Osteocyte (in vitro differentiated cells): Measurements from ENCODE around the gene MOB3A. TPM values are rescaled to one million over a fixed set of nuclear protein-coding genes. Genes with fewer than 3 reads are reported as not detected.

Source experiments
- DNase-seq: peaks from one replicate; pipeline ENCODE4 v3.0.0; 2021; ENCODE audit warnings: mixed read lengths; ENCODE audit not compliant: unreplicated experiment; ENCODE audit errors: extremely low spot score
- H3K27ac Mint-ChIP-seq: one replicate; pipeline ENCODE4 v1.8.0; 2021; ENCODE audit warnings: mild to moderate bottlenecking, mixed read lengths; ENCODE audit not compliant: unreplicated experiment
- H3K27me3 Mint-ChIP-seq: one replicate; pipeline ENCODE4 v1.8.0; 2021; ENCODE audit warnings: mixed read lengths; ENCODE audit not compliant: unreplicated experiment
- H3K36me3 Mint-ChIP-seq: one replicate; pipeline ENCODE4 v1.8.0; 2021; ENCODE audit warnings: mixed read lengths; ENCODE audit not compliant: unreplicated experiment
- H3K4me1 Mint-ChIP-seq: one replicate; pipeline ENCODE4 v1.8.0; 2021; ENCODE audit warnings: mixed read lengths; ENCODE audit not compliant: unreplicated experiment
- H3K4me3 Mint-ChIP-seq: one replicate; pipeline ENCODE4 v1.8.0; 2021; ENCODE audit warnings: mild to moderate bottlenecking, moderate library complexity, mixed read lengths; ENCODE audit not compliant: unreplicated experiment
- H3K9me3 Mint-ChIP-seq: one replicate; pipeline ENCODE4 v1.8.0; 2021; ENCODE audit warnings: mixed read lengths; ENCODE audit not compliant: unreplicated experiment
- total RNA-seq: library from RNA; stranded (reverse); gene quantifications from 2 replicates; pipeline ENCODE4 v1.2.1, GENCODE V29; 2021
- TF ChIP-seq, protein P1 (sequence below): fragments of 200-600 bp; sonication (generic); IDR thresholded peaks from 2 replicates; pipeline ENCODE4 v1.5.0; 2021; ENCODE audit warnings: antibody characterized with exemption, mild to moderate bottlenecking, moderate library complexity

The MOB3A gene
- total RNA-seq, 1 donor from 2014 or later: 50.6 TPM

DNA sequence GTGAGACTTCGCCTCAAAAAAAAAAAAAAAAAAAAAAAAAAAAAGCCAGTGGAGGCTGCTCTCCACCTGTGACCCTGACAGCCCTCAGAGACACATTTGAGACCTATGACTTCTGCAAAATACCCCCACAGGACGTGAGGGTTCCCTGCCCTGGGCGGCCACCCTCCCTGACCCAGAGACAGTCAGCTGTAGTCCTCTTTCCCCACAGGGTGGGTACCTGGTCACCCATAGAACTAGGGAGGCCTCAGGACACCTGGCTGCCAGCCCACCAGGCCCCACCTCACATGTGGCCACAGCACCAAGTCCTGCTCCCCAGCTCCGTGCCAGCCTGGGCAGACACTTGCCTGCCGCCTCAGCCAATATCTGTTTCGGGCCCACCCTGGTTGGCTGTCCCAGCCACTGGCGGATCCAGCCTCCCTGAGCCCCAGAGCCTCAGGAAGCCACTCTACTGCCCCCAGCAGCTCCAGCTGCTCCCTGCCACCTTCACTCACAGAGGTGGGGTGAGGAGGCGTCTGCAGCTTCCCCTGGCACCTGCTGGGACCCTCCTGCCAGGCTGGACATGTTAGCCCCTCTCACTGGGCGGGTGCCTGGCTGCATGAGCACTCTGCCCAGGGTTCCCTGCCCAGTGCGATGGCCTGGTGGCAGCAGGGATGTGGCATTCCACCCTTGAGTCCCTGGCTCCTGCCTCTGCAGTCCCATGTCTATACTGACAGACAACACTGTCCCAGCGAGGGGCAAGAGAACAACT, 52.0 kb downstream of the MOB3A start:
- H3K36me3 Mint-ChIP-seq: peaks cover 11% of the 10 kb centered on the region
- no peak overlapping the region for H3K4me3 Mint-ChIP-seq
- H3K27ac Mint-ChIP-seq: no peak overlapping the region
- H3K9me3 Mint-ChIP-seq: no peaks in the 10 kb centered on the region
- peaks cover 26% of the 10 kb centered on the region for H3K4me1 Mint-ChIP-seq
- no peak for DNase-seq
- TF ChIP-seq, protein P1, sequence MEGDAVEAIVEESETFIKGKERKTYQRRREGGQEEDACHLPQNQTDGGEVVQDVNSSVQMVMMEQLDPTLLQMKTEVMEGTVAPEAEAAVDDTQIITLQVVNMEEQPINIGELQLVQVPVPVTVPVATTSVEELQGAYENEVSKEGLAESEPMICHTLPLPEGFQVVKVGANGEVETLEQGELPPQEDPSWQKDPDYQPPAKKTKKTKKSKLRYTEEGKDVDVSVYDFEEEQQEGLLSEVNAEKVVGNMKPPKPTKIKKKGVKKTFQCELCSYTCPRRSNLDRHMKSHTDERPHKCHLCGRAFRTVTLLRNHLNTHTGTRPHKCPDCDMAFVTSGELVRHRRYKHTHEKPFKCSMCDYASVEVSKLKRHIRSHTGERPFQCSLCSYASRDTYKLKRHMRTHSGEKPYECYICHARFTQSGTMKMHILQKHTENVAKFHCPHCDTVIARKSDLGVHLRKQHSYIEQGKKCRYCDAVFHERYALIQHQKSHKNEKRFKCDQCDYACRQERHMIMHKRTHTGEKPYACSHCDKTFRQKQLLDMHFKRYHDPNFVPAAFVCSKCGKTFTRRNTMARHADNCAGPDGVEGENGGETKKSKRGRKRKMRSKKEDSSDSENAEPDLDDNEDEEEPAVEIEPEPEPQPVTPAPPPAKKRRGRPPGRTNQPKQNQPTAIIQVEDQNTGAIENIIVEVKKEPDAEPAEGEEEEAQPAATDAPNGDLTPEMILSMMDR: no peak
- no peaks in the 10 kb centered on the region for H3K27me3 Mint-ChIP-seq

DNA sequence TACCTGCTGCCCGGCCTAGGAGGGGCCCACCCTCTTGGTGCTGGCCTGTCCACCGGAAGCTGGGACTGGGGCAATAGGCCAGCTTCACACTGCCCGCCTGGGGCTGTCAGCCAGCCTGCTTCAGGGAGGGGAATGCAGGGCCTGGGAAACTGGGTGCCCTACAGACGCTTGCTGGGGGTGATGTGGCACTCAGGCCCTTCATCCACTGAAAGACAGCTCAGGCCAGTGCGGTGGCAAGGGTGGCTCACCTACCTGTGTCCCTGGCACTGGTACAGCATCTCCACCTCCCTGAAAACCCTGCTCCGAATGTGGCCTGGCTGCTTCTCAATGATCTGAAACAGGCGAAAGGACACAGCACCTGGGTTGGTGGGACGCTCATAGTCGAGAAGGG, 52.9 kb downstream of the MOB3A start:
- TF ChIP-seq, protein P1: no peak
- H3K36me3 Mint-ChIP-seq: peaks cover 11% of the 10 kb centered on the region
- DNase-seq: no peak
- no peak overlapping the region for H3K27ac Mint-ChIP-seq
- H3K27me3 Mint-ChIP-seq: no peaks in the 10 kb centered on the region
- no peak overlapping the region for H3K4me3 Mint-ChIP-seq
- H3K9me3 Mint-ChIP-seq: no peaks in the 10 kb centered on the region
- H3K4me1 Mint-ChIP-seq: peaks cover 20% of the 10 kb centered on the region

DNA sequence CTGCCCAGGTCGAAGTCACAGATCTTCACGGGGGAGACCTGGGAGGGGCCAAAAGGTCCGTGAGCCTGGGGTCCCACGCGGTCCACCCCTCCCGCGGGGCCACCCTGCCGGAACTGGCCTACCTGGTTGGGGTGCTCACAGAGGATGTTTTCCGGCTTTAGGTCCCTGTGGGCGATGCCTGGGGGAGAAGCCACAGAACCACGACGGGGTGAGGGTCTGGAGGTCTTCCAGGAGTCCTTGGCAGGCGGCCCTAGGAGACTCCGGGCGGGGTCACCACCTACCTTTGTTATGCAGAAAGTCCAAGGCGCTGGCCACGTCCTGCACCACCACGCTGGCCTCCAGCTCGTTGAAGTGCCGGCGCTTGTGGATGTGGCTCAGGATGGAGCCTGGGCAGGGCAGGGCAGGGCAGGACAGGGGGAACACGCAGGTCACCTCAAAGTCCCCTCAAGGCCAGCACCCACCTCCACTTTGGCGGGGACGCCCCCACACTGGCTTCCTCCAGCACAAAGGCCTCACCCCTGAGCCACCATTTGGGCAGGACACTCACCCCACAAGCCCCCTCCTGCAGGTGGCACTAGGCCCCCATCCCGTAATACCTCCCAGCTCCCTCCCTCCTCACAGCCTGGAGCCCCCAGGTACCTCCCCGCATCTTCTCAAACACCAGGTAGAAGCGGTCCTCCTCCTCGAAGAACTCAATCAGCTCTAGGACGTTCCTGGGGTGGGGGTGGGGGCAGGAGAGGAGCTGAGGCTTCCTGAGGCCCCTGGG, 53.5 kb downstream of the MOB3A start:
- Mint-ChIP-seq H3K9me3 (no peaks in the 10 kb centered on the region), H3K27ac (no peak overlapping the region), H3K36me3 (peaks cover 10% of the 10 kb centered on the region), H3K4me3 (no peak overlapping the region), H3K4me1 (peaks cover 14% of the 10 kb centered on the region), H3K27me3 (no peaks in the 10 kb centered on the region)
- DNase-seq: no peak
- TF ChIP-seq, protein P1: no peak

DNA sequence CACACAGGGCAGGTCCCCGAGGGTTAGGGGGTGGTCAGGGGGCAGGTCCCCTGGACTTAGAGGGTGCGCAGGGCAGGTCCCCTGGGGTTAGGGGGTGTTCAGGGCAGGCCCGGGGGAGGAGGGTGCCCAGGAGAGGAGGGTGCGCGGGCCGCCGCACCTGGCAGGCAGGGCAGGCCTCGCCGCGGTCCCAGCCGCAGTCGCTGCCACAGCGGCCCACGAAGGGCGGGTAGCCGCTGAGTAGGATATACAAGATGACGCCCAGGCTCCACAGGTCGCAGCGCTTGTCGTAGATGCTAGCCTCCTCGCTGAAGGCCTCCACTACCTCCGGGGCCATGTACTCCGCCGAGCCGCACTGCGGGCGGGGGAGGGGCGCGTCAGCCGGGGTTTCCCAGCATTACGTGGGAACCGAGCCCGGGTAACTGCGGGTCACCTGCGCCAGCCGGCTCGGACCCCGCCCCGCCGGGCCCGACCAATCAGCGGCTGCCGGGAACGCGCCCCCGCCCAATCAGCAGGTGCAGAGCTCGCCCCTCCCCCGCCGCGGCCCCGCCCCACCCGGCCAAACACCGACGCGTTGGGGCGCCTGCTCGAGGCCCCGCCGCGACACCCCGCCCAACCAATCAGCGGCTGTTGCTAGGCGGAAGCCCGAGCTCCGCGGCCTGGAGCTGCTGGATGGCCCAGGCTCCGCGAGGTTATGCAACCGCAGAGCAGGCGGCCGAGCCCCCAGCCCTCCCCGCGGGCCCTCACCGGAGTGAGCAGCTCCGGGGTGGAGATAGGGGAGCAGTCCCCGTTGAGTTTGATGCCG, 54.2 kb downstream of the MOB3A start:
- no peaks in the 10 kb centered on the region for H3K9me3 Mint-ChIP-seq
- no peak overlapping the region for H3K4me3 Mint-ChIP-seq
- DNase-seq: no peak
- peaks cover 10% of the 10 kb centered on the region for H3K36me3 Mint-ChIP-seq
- no peak overlapping the region for H3K27ac Mint-ChIP-seq
- TF ChIP-seq, protein P1: no peak
- no peaks in the 10 kb centered on the region for H3K27me3 Mint-ChIP-seq
- H3K4me1 Mint-ChIP-seq: peaks cover 10% of the 10 kb centered on the region

DNA sequence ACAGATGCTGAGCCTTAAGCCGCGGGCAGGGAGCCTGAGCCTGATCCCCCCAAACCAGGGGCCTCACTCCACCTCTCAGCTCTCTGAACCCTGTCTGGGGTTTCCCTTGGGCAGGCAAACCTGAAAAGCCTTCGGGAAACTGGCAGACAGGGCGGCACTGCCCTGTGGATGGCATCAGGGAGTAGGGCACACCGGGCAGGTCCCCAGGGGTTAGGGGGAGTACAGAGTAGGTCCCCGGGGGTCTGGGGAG, 54.8 kb downstream of the MOB3A start:
- H3K27ac Mint-ChIP-seq: no peak overlapping the region
- TF ChIP-seq, protein P1: no peak
- no peaks in the 10 kb centered on the region for H3K9me3 Mint-ChIP-seq
- peaks cover 9% of the 10 kb centered on the region for H3K4me1 Mint-ChIP-seq
- no peak overlapping the region for H3K4me3 Mint-ChIP-seq
- no peaks in the 10 kb centered on the region for H3K27me3 Mint-ChIP-seq
- peaks cover 10% of the 10 kb centered on the region for H3K36me3 Mint-ChIP-seq
- DNase-seq: no peak
